Endodermal cell (in vitro differentiated cells): ENCODE data around the gene OTULIN. TPM values are rescaled to one million over a fixed set of nuclear protein-coding genes. Genes with fewer than 3 reads are reported as not detected.

Experiments used
- DNase-seq: peaks from one replicate; pipeline ENCODE4 v3.0.0-alpha.2; 2017
- H3K27ac ChIP-seq: 2 replicates; pipeline ENCODE4 v1.5.1; 2013; ENCODE audit warnings: mild to moderate bottlenecking, low read depth, low read length, moderate library complexity
- H3K27me3 ChIP-seq: 2 replicates; pipeline ENCODE4 v1.6.1; 2013; ENCODE audit warnings: mild to moderate bottlenecking, low read length, moderate library complexity; ENCODE audit not compliant: insufficient read depth, control insufficient read depth, poor library complexity, severe bottlenecking
- H3K36me3 ChIP-seq: 2 replicates; pipeline ENCODE4 v1.7.0; 2013; ENCODE audit warnings: mild to moderate bottlenecking, low read length, moderate library complexity; ENCODE audit not compliant: control insufficient read depth, insufficient read depth
- H3K4me1 ChIP-seq: one replicate; pipeline ENCODE4 v1.7.0; 2013; ENCODE audit warnings: low read length; ENCODE audit not compliant: control insufficient read depth, insufficient read depth
- H3K4me3 ChIP-seq: 2 replicates; pipeline ENCODE4 v1.5.1; 2013; ENCODE audit warnings: mild to moderate bottlenecking, low read length, moderate library complexity
- H3K9ac ChIP-seq: 2 replicates; pipeline ENCODE4 v1.6.1; 2013; ENCODE audit warnings: mild to moderate bottlenecking, low read length, moderate library complexity; ENCODE audit not compliant: poor library complexity, severe bottlenecking; ENCODE audit errors: extremely low read depth
- H3K9me3 ChIP-seq: 2 replicates; pipeline ENCODE4 v1.6.1; 2013; ENCODE audit warnings: mild to moderate bottlenecking, low read length, moderate library complexity; ENCODE audit not compliant: control insufficient read depth
- H3K27ac Mint-ChIP-seq: 2 replicates; pipeline ENCODE4 v1.8.0; 2020; ENCODE audit warnings: mixed read lengths
- H3K27me3 Mint-ChIP-seq: 2 replicates; pipeline ENCODE4 v1.8.0; 2021; ENCODE audit warnings: mild to moderate bottlenecking, mixed read lengths; ENCODE audit not compliant: insufficient read depth
- H3K36me3 Mint-ChIP-seq: 2 replicates; pipeline ENCODE4 v1.8.0; 2020; ENCODE audit warnings: low read depth, mixed read lengths
- H3K4me1 Mint-ChIP-seq: 2 replicates; pipeline ENCODE4 v1.8.0; 2020; ENCODE audit warnings: mixed read lengths
- H3K4me3 Mint-ChIP-seq: 2 replicates; pipeline ENCODE4 v1.8.0; 2020; ENCODE audit warnings: mild to moderate bottlenecking, moderate library complexity, mixed read lengths
- H3K9me3 Mint-ChIP-seq: 2 replicates; pipeline ENCODE4 v1.8.0; 2020; ENCODE audit warnings: mild to moderate bottlenecking, mixed read lengths
- WGBS, 2 experiments: methylation state at CpG; one replicate each; pipeline versions ENCODE4 v1.1.5 to v1.1.7; 2013; ENCODE audit warnings: missing lambda C conversion rate in 2 of 2, mixed read lengths in 1 of 2; ENCODE audit not compliant: insufficient coverage in 1 of 2, insufficient read length in 1 of 2; 5-methylcytosine and 5-hydroxymethylcytosine counted together
- total RNA-seq, 2 donors: library from RNA; stranded (reverse); fragmentation: NEBNext Ultra II Directional in 1 of 2; extraction: Animal tissue kit (Norgen Biotek cat#: 25700) in 1 of 2; gene quantifications; 2 replicates in 1 of 2; 3 replicates in 1 of 2; pipeline ENCODE4 v1.2.1, GENCODE V29; 2021
- TF ChIP-seq, protein P1 (sequence below): fragments of 200-600 bp; sonication (generic); conservative IDR thresholded peaks from 2 replicates; pipeline ENCODE4 v1.5.0; 2021; ENCODE audit warnings: antibody characterized with exemption, mild to moderate bottlenecking

The OTULIN gene
- total RNA-seq, 2 donors from 2014 or later, result 36.4 to 43.2 TPM

DNA sequence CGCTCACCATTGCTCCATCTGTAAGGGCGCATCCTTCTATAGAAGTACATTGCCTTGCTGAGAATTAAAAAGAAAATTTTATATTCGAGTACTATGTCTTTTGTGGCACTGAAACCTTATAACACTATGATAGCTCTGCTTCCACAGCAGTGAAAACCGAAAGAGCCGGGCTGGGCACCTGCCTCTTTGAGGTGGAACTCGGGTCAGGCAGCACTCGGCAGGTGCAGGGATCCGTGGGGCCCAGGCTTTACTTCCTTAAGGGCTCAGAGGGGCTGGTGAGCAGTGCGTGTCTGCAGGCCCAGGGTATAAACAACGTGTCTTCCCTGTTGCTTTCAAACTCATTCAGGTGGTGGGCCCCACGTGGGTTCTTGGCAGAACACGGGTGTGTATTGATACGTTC, 69.9 kb downstream of the OTULIN start:
- no peak overlapping the region for H3K9ac ChIP-seq
- H3K27ac Mint-ChIP-seq, result no peak overlapping the region
- H3K4me1 ChIP-seq, result no peaks in the 10 kb centered on the region
- 92 to 98% methylated on average over 8 to 13 of the region's 13 CpGs for WGBS, 2 experiments
- DNase-seq, result no peak
- no peaks in the 10 kb centered on the region for H3K36me3 Mint-ChIP-seq
- H3K27me3 Mint-ChIP-seq, result no peaks in the 10 kb centered on the region
- peaks cover 9% of the 10 kb centered on the region for H3K4me1 Mint-ChIP-seq
- no peak overlapping the region for H3K27ac ChIP-seq
- no peak overlapping the region for H3K4me3 ChIP-seq
- no peak overlapping the region for H3K4me3 Mint-ChIP-seq
- no peaks in the 10 kb centered on the region for H3K9me3 ChIP-seq
- no peaks in the 10 kb centered on the region for H3K36me3 ChIP-seq
- TF ChIP-seq, protein P1, sequence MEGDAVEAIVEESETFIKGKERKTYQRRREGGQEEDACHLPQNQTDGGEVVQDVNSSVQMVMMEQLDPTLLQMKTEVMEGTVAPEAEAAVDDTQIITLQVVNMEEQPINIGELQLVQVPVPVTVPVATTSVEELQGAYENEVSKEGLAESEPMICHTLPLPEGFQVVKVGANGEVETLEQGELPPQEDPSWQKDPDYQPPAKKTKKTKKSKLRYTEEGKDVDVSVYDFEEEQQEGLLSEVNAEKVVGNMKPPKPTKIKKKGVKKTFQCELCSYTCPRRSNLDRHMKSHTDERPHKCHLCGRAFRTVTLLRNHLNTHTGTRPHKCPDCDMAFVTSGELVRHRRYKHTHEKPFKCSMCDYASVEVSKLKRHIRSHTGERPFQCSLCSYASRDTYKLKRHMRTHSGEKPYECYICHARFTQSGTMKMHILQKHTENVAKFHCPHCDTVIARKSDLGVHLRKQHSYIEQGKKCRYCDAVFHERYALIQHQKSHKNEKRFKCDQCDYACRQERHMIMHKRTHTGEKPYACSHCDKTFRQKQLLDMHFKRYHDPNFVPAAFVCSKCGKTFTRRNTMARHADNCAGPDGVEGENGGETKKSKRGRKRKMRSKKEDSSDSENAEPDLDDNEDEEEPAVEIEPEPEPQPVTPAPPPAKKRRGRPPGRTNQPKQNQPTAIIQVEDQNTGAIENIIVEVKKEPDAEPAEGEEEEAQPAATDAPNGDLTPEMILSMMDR, result no peak
- no peaks in the 10 kb centered on the region for H3K27me3 ChIP-seq
- no peaks in the 10 kb centered on the region for H3K9me3 Mint-ChIP-seq

DNA sequence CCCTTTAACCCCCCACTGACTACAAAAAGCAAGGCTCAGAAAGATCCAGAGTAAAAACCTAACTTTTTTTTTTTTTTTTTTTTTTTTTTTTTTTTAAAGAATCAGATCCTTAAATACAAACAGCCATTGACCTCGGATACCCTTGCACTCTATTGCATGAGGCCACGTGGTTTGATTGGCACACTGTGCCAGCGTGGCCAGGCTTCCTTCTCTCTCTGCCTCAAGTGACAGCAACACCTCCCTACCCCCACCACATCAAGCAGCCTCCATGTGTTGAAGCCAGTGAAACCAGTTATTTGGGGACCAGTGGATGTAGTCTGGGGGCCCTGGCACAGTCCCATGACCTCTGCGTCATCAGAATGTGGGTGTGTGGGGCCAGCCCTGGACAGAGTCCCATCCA, 71.4 kb downstream of the OTULIN start:
- H3K27me3 Mint-ChIP-seq, result no peaks in the 10 kb centered on the region
- 83 to 91% methylated on average over 1 to 4 of the region's 4 CpGs for WGBS, 2 experiments
- Histone ChIP-seq H3K9me3 (no peaks in the 10 kb centered on the region), H3K4me3 (no peak overlapping the region), H3K4me1 (no peaks in the 10 kb centered on the region), H3K36me3 (peaks cover 4% of the 10 kb centered on the region), H3K27ac (no peak overlapping the region), H3K9ac (no peak overlapping the region), H3K27me3 (no peaks in the 10 kb centered on the region)
- no peak overlapping the region for H3K27ac Mint-ChIP-seq
- H3K4me3 Mint-ChIP-seq, result no peak overlapping the region
- TF ChIP-seq, protein P1, result no peak
- H3K9me3 Mint-ChIP-seq, result no peaks in the 10 kb centered on the region
- DNase-seq, result no peak
- H3K4me1 Mint-ChIP-seq, result peaks cover 2% of the 10 kb centered on the region
- H3K36me3 Mint-ChIP-seq, result no peaks in the 10 kb centered on the region

DNA sequence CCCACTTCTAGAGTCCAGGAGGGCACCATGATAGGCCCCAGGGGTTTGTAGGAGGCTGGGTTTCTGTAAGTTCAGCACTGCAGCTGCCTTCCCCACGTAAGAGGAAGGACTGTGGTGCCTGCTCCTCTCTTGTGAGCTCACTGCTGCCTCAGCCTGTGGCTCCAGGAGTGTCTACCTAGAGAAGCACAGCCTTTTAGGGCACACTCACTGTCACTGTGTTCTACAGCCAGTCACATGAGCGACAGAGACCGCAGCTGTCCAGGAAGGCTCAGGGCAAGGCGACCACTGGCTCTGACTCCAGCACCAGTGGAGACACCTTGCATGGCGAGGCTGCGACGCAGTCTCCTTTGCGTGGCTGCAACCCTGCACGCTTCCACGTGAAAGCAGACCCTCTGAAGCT, 72.8 kb downstream of the OTULIN start:
- H3K4me3 ChIP-seq, result no peak overlapping the region
- 90 to 94% methylated on average over 9 to 10 of the region's 10 CpGs for WGBS, 2 experiments
- Mint-ChIP-seq H3K9me3 (no peaks in the 10 kb centered on the region), H3K27ac (no peak overlapping the region), H3K4me3 (no peak overlapping the region), H3K36me3 (peaks cover 3% of the 10 kb centered on the region), H3K4me1 (peaks cover 2% of the 10 kb centered on the region), H3K27me3 (no peaks in the 10 kb centered on the region)
- TF ChIP-seq, protein P1, result no peak
- H3K36me3 ChIP-seq, result peaks cover 8% of the 10 kb centered on the region
- no peaks in the 10 kb centered on the region for H3K27me3 ChIP-seq
- no peaks in the 10 kb centered on the region for H3K9me3 ChIP-seq
- H3K9ac ChIP-seq, result no peak overlapping the region
- no peak for DNase-seq
- H3K27ac ChIP-seq, result no peak overlapping the region
- H3K4me1 ChIP-seq, result no peaks in the 10 kb centered on the region
